Posterior cingulate gyrus (tissue), 11 donors: ENCODE measurements around the gene LRRC8A.

Experiments
- DNase-seq, 10 donors: peaks; one replicate each; pipeline versions ENCODE4 v3.0.0 to v3.0.0-alpha.2; 2020 to 2021; ENCODE audit warnings: mixed read lengths in 3 of 10
- intact Hi-C: fragments of 100-400 bp; cut with DNase I; formaldehyde crosslinking; loops from one replicate; pipeline ENCODE4 v1.15.1; 2023

The LRRC8A gene

GRCh38 chr9:128917151-128917849 lies 35.4 kb downstream of the LRRC8A start:
- intact Hi-C loops = no loop called here
- peak in 9 of 10 donors; percentile 51 to 90 (median 55) for DNase-seq

- peak in 1 of 10 donors; percentile 16 for DNase-seq
- intact Hi-C loops = no loop called here
These were observed 37.0 kb downstream of the LRRC8A start for GRCh38 chr9:128918921-128919320.

- intact Hi-C loops = loop anchor here (5.0 kb wide), 1 partner anchor 37 kb away; the partner anchor contains the start of genes KYAT1 and LRRC8A
- no peak for DNase-seq
These were observed 37.6 kb downstream of the LRRC8A start for GRCh38 chr9:128919402-128920089.

- intact Hi-C loops = loop anchor here (5.0 kb wide), 1 partner anchor 38 kb away; the partner anchor contains the start of genes KYAT1 and LRRC8A
- peak; percentile 46 to 94 (median 72) for DNase-seq
These were observed 38.6 kb downstream of the LRRC8A start, which contains the start of gene PHYHD1 for GRCh38 chr9:128920381-128921058. PHYHD1 (plus strand) TSS chr9:128920982; CDS start chr9:128922324, 1,342 bp downstream.

- peak in 1 of 10 donors; percentile 75 for DNase-seq
- intact Hi-C loops = loop anchor here (5.0 kb wide), 1 partner anchor 40 kb away; the partner anchor contains the start of genes KYAT1 and LRRC8A
These were observed 40.2 kb downstream of the LRRC8A start for GRCh38 chr9:128921881-128922763.

- DNase-seq = no peak
- intact Hi-C loops = loop anchor here (5.0 kb wide), 1 partner anchor 41 kb away; the partner anchor contains the start of genes KYAT1 and LRRC8A
These were observed 41.6 kb downstream of the LRRC8A start for GRCh38 chr9:128923493-128923883.

GRCh38 chr9:128927731-128928411 lies 45.9 kb downstream of the LRRC8A start:
- intact Hi-C loops = loop anchor here (1.0 kb wide), 1 partner anchor 76 kb away; no protein-coding TSS in a partner anchor
- DNase-seq = peak in 7 of 10 donors; percentile 51 to 91 (median 60)

GRCh38 chr9:128928624-128929023 lies 46.7 kb downstream of the LRRC8A start:
- DNase-seq = peak in 1 of 10 donors; percentile 24

GRCh38 chr9:128929560-128929959 lies 47.6 kb downstream of the LRRC8A start:
- intact Hi-C loops = no loop called here
- peak in 1 of 10 donors; percentile 20 for DNase-seq

More at GRCh38 chr9:128928624-128929023, 46.7 kb downstream of the LRRC8A start:
- intact Hi-C loops = loop anchor here (1.0 kb wide), 1 partner anchor 76 kb away; no protein-coding TSS in a partner anchor

GRCh38 chr9:128933731-128934130 lies 51.8 kb downstream of the LRRC8A start:
- peak in 2 of 10 donors; percentile 45 to 56 for DNase-seq
- intact Hi-C loops = no loop called here

- DNase-seq = peak in 3 of 10 donors; percentile 22 to 48 (median 48)
- intact Hi-C loops = no loop called here
These were observed 54.4 kb downstream of the LRRC8A start for GRCh38 chr9:128936171-128936865.

- peak in 3 of 10 donors; percentile 20 to 50 (median 20) for DNase-seq
- intact Hi-C loops = no loop called here
These were observed 55.6 kb downstream of the LRRC8A start for GRCh38 chr9:128937310-128938165.

GRCh38 chr9:128940271-128940921 lies 58.5 kb downstream of the LRRC8A start:
- intact Hi-C loops = no loop called here

GRCh38 chr9:128940946-128941755 lies 59.2 kb downstream of the LRRC8A start:
- intact Hi-C loops = no loop called here
- DNase-seq = peak in 3 of 10 donors; percentile 39 to 64 (median 46)

More at GRCh38 chr9:128940271-128940921, 58.5 kb downstream of the LRRC8A start:
- DNase-seq = peak in 3 of 10 donors; percentile 55 to 78 (median 69)

- intact Hi-C loops = no loop called here
- DNase-seq = peak in 2 of 10 donors; percentile 11 to 51
These were observed 62.1 kb downstream of the LRRC8A start for GRCh38 chr9:128943832-128944620.
